ENCODE measurements around the gene LRP1-AS. TPM values are rescaled to one million over a fixed set of nuclear protein-coding genes. Genes with fewer than 3 reads are reported as not detected.

Gene LRP1-AS
- total and polyA plus RNA-seq, 5 donors: not detected

DNA sequence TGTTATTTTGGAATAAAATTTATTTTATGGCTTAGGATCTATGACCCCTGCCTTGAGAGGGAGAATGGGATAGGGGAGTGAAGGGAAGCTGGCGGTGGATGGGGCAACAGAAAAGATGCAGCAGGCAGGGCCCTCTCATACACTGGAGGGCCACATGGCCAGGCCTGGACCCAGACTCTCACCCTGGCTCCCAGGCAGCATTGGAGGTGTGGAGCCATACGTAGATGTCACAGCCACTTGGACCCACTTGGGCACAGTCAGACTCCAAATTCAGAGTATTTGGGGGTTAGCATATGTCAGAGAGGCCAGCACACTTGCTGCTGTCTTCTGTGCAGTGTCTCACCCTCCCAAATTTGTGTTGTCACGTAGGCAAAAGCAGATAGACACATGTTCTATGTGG lies 52.0 kb downstream of the LRP1-AS start:
- intact Hi-C loops (cut with DNase I): no loop called here
- Histone ChIP-seq H3K27me3 (ENCODE audit: control insufficient read depth, insufficient read depth) (no peaks in the 10 kb centered on the region), H3K4me3 (ENCODE audit: low read length) (no peak overlapping the region), H3K27ac (ENCODE audit: low read length) (no peak overlapping the region), H3K4me1 (ENCODE audit: control insufficient read depth, insufficient read depth, low read length) (peaks cover 4% of the 10 kb centered on the region), H3K9me3 (ENCODE audit: control insufficient read depth, low read length) (no peaks in the 10 kb centered on the region)
- 82% methylated on average over 3 of the region's 3 CpGs for WGBS
- ATAC-seq: no peak
- peak in 1 of 3 donors; percentile 32 for DNase-seq

Small RNA genes within 50 kb of the gene (microRNA-seq; reads per million reads assigned to microRNA genes)
- gene MIR1228: 1.1 to 1.7 reads per million in 2 donors

Other genes with a start within 250 kb of the LRP1-AS start
- under 1 TPM in 2 of 4 donors, not detected in 2; 0.11 to 0.12 TPM for gene SDR9C7, start 213.2 kb downstream of the LRP1-AS start, total RNA-seq
- gene SDR9C7, start 213.2 kb downstream of the LRP1-AS start, polyA plus RNA-seq: 0.05 TPM
- gene RDH16, start 190.0 kb downstream of the LRP1-AS start, total RNA-seq: under 1 TPM; 0.06 to 0.31 (median 0.26) TPM
- gene RDH16, start 190.0 kb downstream of the LRP1-AS start, polyA plus RNA-seq: 0.29 TPM
- gene ZBTB39, start 141.1 kb downstream of the LRP1-AS start, total RNA-seq: 1 to 10 TPM; 3.7 to 4.5 (median 4.1) TPM
- gene ZBTB39, start 141.1 kb downstream of the LRP1-AS start, polyA plus RNA-seq: 1.9 TPM
- gene TAC3, start 131.1 kb downstream of the LRP1-AS start, total RNA-seq: not detected
- not detected for gene TAC3, start 131.1 kb downstream of the LRP1-AS start, polyA plus RNA-seq
- under 1 TPM in 3 of 4 donors, not detected in 1; 0.28 to 0.43 (median 0.35) TPM for gene MYO1A, start 97.5 kb downstream of the LRP1-AS start, total RNA-seq
- gene MYO1A, start 97.5 kb downstream of the LRP1-AS start, polyA plus RNA-seq: 0.02 TPM
- gene NEMP1, start 68.8 kb downstream of the LRP1-AS start, total RNA-seq: 1 to 10 TPM; 4.4 to 6.1 (median 5.1) TPM
- gene NEMP1, start 68.8 kb downstream of the LRP1-AS start, polyA plus RNA-seq: 1.6 TPM
- gene NAB2, start 58.5 kb downstream of the LRP1-AS start, total RNA-seq: 10 to 100 TPM; 12.8 to 22.7 (median 14.7) TPM
- gene NAB2, start 58.5 kb downstream of the LRP1-AS start, polyA plus RNA-seq: 13.8 TPM
- gene STAT6, start 36.3 kb downstream of the LRP1-AS start, total RNA-seq: 10 to 100 TPM; 77.8 to 89.6 (median 83.6) TPM
- gene STAT6, start 36.3 kb downstream of the LRP1-AS start, polyA plus RNA-seq: 57.6 TPM
- gene LRP1, start 19.1 kb downstream of the LRP1-AS start, total RNA-seq: 100 to 1,000 TPM in 3 of 4 donors, 10 to 100 TPM in 1; 79.7 to 181 (median 154) TPM
- gene LRP1, start 19.1 kb downstream of the LRP1-AS start, polyA plus RNA-seq: 55.0 TPM
- gene NXPH4, start 69.2 kb upstream of the LRP1-AS start, total RNA-seq: under 1 TPM in 3 of 4 donors, not detected in 1; 0.11 to 0.39 (median 0.29) TPM
- gene NXPH4, start 69.2 kb upstream of the LRP1-AS start, polyA plus RNA-seq: 1.2 TPM
- 10 to 100 TPM; 27.4 to 33.2 (median 29.9) TPM for gene SHMT2, start 82.1 kb upstream of the LRP1-AS start, total RNA-seq
- gene SHMT2, start 82.1 kb upstream of the LRP1-AS start, polyA plus RNA-seq: 17.9 TPM
- 1 to 10 TPM in 3 of 4 donors, under 1 TPM in 1; 0.91 to 2.3 (median 1.6) TPM for gene STAC3, start 103.6 kb upstream of the LRP1-AS start, total RNA-seq
- 1.2 TPM for gene STAC3, start 103.6 kb upstream of the LRP1-AS start, polyA plus RNA-seq